ENCODE results near the gene C2CD2.

- no peak for TF ChIP-seq CTCF (IDR thresholded peaks at IDR 0.05)
- TF ChIP-seq POLR2A (IDR thresholded peaks at IDR 0.05): no peak
These were observed 18.1 kb upstream of the C2CD2 start for GRCh38 chr21:41971891-41972290.
